HEK293 (cell line): ENCODE results near the gene CCM2.
A peak's percentile ranks its signal among the peaks of the same experiment; 100 is the strongest.

ENCODE experiments used
- CTCF ChIA-PET: fragments of 350-600 bp; formaldehyde crosslinking; extraction: SDS; loops from one replicate; lab custom pipeline; 2021; ENCODE audit warnings: antibody characterized with exemption; lab: Yijun Ruan, JAX
- POLR2A ChIA-PET: fragments of 300-600 bp; formaldehyde crosslinking; extraction: SDS; loops from one replicate; lab custom pipeline; 2020; ENCODE audit warnings: antibody characterized with exemption, inconsistent platforms; lab: Yijun Ruan, JAX
- H3K27ac ChIP-seq: fragments of 200-500 bp; sonication (Bioruptor generic); 2 replicates; pipeline ENCODE4 v1.5.1; 2014; ENCODE audit warnings: low read depth, low read length, control low read depth, inconsistent platforms; ENCODE audit errors: extremely low read depth
- H3K36me3 ChIP-seq, 2 experiments: fragments of 200-500 bp in 1 of 2; sonication (Bioruptor generic) in 1 of 2; 1 replicate in 1 of 2; 2 replicates in 1 of 2; pipeline ENCODE4 v1.5.1; 2014 to 2017; ENCODE audit warnings: inconsistent platforms in 2 of 2, low read length in 2 of 2; ENCODE audit not compliant: control insufficient read depth in 2 of 2, insufficient read depth in 1 of 2
- H3K4me1 ChIP-seq: fragments of 200-500 bp; sonication (Bioruptor generic); 2 replicates; pipeline ENCODE4 v1.5.1; 2014; ENCODE audit warnings: mild to moderate bottlenecking, low read length, inconsistent platforms; ENCODE audit not compliant: control insufficient read depth, insufficient read depth
- H3K4me3 ChIP-seq: 2 replicates; pipeline ENCODE4 v1.5.1; 2011; ENCODE audit warnings: low read depth, mild to moderate bottlenecking, control low read depth, low read length, moderate library complexity
- H3K9me3 ChIP-seq: fragments of 200-500 bp; sonication (Bioruptor generic); 2 replicates; pipeline ENCODE4 v1.5.1; 2014; ENCODE audit warnings: low read depth, low read length, inconsistent platforms; ENCODE audit not compliant: control insufficient read depth, insufficient read depth
- KLF9 ChIP-seq: fragments of 450-650 bp; formaldehyde crosslinking; IDR thresholded peaks from 2 replicates; pipeline ENCODE4 v1.5.1; 2016; ENCODE audit warnings: missing biosample characterization, missing genetic modification characterization, low read depth
- OSR2 ChIP-seq: fragments of 450-650 bp; formaldehyde crosslinking; IDR thresholded peaks from 2 replicates; pipeline ENCODE4 v1.5.1; 2016; ENCODE audit warnings: missing biosample characterization, missing genetic modification characterization
- SALL2 ChIP-seq: fragments of 450-650 bp; formaldehyde crosslinking; IDR thresholded peaks from 2 replicates; pipeline ENCODE4 v1.5.0; 2017; ENCODE audit warnings: missing biosample characterization, mild to moderate bottlenecking, missing genetic modification characterization, borderline replicate concordance
- ZBTB17 ChIP-seq: fragments of 450-650 bp; formaldehyde crosslinking; IDR thresholded peaks from 2 replicates; pipeline ENCODE4 v1.5.1; 2016; ENCODE audit warnings: missing biosample characterization, missing genetic modification characterization
- ZIC2 ChIP-seq: fragments of 450-650 bp; formaldehyde crosslinking; IDR thresholded peaks from 2 replicates; pipeline ENCODE4 v1.5.1; 2016; ENCODE audit warnings: missing biosample characterization, missing genetic modification characterization
- ZNF121 ChIP-seq: fragments of 450-650 bp; formaldehyde crosslinking; IDR thresholded peaks from 2 replicates; pipeline ENCODE4 v1.5.1; 2016; ENCODE audit warnings: missing biosample characterization, missing genetic modification characterization
- ZNF211 ChIP-seq: fragments of 450-650 bp; formaldehyde crosslinking; IDR thresholded peaks from 2 replicates; pipeline ENCODE4 v1.5.1; 2016; ENCODE audit warnings: low read depth, missing biosample characterization, missing genetic modification characterization
- ZNF335 ChIP-seq: fragments of 450-650 bp; formaldehyde crosslinking; conservative IDR thresholded peaks from 2 replicates; pipeline ENCODE4 v1.5.1; 2016; ENCODE audit warnings: missing biosample characterization, missing genetic modification characterization
- ZNF394 ChIP-seq: fragments of 450-650 bp; formaldehyde crosslinking; IDR thresholded peaks from 2 replicates; pipeline ENCODE4 v1.5.1; 2016; ENCODE audit warnings: missing biosample characterization, missing genetic modification characterization, mild to moderate bottlenecking, moderate library complexity, borderline replicate concordance
- ZNF571 ChIP-seq: fragments of 450-650 bp; formaldehyde crosslinking; IDR thresholded peaks from 2 replicates; pipeline ENCODE4 v1.5.0; 2017; ENCODE audit warnings: missing biosample characterization, missing genetic modification characterization
- ZNF600 ChIP-seq: fragments of 450-650 bp; formaldehyde crosslinking; IDR thresholded peaks from 2 replicates; pipeline ENCODE4 v1.5.1; 2016; ENCODE audit warnings: missing biosample characterization, missing genetic modification characterization
- ZNF792 ChIP-seq: fragments of 450-650 bp; formaldehyde crosslinking; IDR thresholded peaks from 2 replicates; pipeline ENCODE4 v1.5.1; 2016; ENCODE audit warnings: missing biosample characterization, missing genetic modification characterization
- ZSCAN23 ChIP-seq: fragments of 450-650 bp; formaldehyde crosslinking; IDR thresholded peaks from 2 replicates; pipeline ENCODE4 v1.5.1; 2016; ENCODE audit warnings: missing biosample characterization, missing genetic modification characterization
- TF ChIP-seq, protein P1 (sequence below): fragments of 450-650 bp; formaldehyde crosslinking; IDR thresholded peaks from 2 replicates; pipeline ENCODE4 v1.5.1; 2017; ENCODE audit warnings: missing biosample characterization, missing genetic modification characterization

CCM2 gene

DNA sequence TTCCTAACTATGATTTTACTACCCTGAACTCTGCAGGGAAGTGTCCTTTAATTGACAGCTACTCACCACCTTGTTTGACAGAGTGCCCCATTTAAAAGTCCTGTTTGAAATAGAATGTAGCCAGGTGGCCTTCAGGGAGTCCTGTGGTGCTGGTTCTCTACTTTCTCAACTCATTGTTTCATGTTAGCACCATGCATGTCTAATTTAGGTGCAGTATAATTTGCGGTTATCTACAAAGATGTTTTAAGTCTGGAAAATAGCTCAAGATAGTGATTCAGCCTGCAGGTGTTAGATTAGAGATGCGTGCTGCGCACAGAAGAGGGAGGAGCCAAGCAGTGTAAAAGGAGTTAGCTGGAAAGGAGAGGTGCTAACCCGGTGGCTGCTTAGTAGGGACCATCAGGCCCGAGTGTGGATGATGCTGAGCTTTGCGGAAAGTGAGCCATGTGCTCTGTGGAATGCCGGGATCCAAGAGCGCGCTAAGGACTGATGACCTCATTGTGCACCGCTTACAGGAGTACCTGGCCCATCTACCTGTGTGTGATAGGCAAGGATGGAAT is 1.2 kb downstream of the CCM2 start (continued):
- 0 out of 2 replicates have a peak, but pooled peaks have one; percentile 19 for TF ChIP-seq ZIC2 (tag by site-specific recombination)
- no peak for TF ChIP-seq ZNF600 (tag by site-specific recombination)
- no peak for TF ChIP-seq KLF9 (tag by site-specific recombination)
- TF ChIP-seq ZNF211 (tag by site-specific recombination) = no peak
- no peak for TF ChIP-seq ZNF792 (tag by site-specific recombination)
- TF ChIP-seq OSR2 (tag by site-specific recombination) = no peak
- no peak for TF ChIP-seq SALL2 (tag by site-specific recombination)
- TF ChIP-seq ZSCAN23 (tag by site-specific recombination) = no peak

DNA sequence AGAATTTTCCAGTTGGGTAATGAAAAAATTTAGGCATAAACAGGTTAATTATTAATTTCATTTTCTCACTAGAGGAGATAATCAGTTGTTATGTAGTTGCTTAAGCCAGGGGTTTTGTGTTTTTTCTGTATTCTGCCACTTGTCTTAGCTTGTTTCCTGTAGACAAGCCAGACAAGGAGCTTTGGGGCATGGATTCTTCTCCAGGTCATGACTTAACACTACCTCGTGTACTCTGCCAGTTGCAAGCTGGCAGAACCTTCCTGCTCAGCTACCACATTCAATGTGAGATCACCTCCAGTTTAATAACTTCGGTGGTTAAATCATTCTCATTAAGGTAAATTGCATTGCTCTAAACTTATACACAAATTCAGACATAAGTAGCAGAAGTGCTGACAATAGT is 1.8 kb downstream of the CCM2 start:
- H3K4me1 ChIP-seq = peaks cover 6% of the 10 kb centered on the region; the same call in 1 of the 2 replicates
- ChIA-PET POLR2A (interaction anchor here (0.6 to 3.3 kb wide), 12 partner anchors 12 to 419 kb away, joined by 3 to 21 read pairs (median 4); partner anchors contain the start of genes H2AZ2, NACAD and TBRG4), CTCF (interaction anchor here (0.6 to 3.0 kb wide), 3 partner anchors 12 to 110 kb away, joined by 3 to 14 read pairs (median 3); no protein-coding TSS in a partner anchor)
- TF ChIP-seq ZNF335 (tag by site-specific recombination) = 0 out of 2 replicates have a peak, but pooled peaks have one; percentile 6
- TF ChIP-seq ZNF571 (tag by site-specific recombination) = no peak
- no peak overlapping the region for H3K27ac ChIP-seq
- H3K9me3 ChIP-seq = no peaks in the 10 kb centered on the region
- H3K36me3 ChIP-seq = no peaks in the 10 kb centered on the region; a peak in 1 of 3 replicates
- H3K4me3 ChIP-seq = no peak overlapping the region

DNA sequence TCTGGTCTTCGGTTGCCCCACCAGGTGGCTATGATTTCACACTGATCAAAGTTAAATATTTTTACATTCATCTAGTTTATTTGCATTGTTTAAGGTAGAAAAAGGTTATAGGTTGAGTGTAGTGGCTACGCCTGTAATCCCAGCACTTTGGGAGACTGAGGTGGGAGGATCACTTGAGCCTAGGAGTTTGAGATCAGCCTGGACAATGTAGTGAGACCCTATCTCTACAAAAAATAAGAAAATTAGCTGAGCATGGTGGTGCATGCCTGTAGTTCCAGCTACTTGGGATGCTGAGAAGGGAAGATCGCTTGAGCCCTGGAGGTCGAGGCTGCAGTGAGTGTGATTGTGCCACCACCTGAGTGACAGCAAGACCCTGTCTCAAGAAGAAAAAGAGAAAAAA is 3.8 kb downstream of the CCM2 start:
- H3K4me1 ChIP-seq = peaks cover 8% of the 10 kb centered on the region; the same call in 1 of the 2 replicates
- no peak overlapping the region for H3K4me3 ChIP-seq
- no peak for TF ChIP-seq ZNF394 (tag by site-specific recombination)
- peak; percentile 63 for TF ChIP-seq ZNF121
- H3K27ac ChIP-seq = no peak overlapping the region
- ChIA-PET CTCF (interaction anchor here (0.7 kb wide), 1 partner anchor 154 kb away, joined by 3 read pairs; no protein-coding TSS in a partner anchor), POLR2A (no interaction called here)
- no peaks in the 10 kb centered on the region; a peak in 1 of 3 replicates for H3K36me3 ChIP-seq
- H3K9me3 ChIP-seq = no peaks in the 10 kb centered on the region

DNA sequence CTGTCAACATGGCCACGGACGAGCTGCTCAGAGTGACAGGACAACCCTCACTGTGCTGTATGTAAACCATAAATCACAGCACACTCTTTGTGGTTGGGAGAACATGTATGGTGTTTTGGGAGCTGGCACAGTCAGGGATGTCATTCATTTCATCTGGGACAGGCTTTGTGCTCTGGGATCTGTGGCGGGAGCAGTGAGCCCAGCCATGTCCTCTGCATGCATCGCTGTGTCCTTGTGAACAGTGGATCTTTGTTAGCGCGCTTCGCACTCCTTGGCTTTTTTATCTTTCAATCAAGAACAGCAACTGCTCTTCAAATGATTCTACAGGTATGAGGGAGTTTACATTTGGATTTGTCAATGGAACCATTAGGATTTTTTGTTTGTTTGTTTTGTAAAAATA is 7.1 kb downstream of the CCM2 start:
- H3K4me1 ChIP-seq = 0 out of 2 replicates have a peak, but pooled peaks cover 2% of the 10 kb centered on the region
- no peak overlapping the region for H3K4me3 ChIP-seq
- H3K36me3 ChIP-seq = no peaks in the 10 kb centered on the region; a peak in 1 of 3 replicates
- peak; percentile 75 for TF ChIP-seq ZBTB17 (tag by site-specific recombination)
- TF ChIP-seq, protein P1, sequence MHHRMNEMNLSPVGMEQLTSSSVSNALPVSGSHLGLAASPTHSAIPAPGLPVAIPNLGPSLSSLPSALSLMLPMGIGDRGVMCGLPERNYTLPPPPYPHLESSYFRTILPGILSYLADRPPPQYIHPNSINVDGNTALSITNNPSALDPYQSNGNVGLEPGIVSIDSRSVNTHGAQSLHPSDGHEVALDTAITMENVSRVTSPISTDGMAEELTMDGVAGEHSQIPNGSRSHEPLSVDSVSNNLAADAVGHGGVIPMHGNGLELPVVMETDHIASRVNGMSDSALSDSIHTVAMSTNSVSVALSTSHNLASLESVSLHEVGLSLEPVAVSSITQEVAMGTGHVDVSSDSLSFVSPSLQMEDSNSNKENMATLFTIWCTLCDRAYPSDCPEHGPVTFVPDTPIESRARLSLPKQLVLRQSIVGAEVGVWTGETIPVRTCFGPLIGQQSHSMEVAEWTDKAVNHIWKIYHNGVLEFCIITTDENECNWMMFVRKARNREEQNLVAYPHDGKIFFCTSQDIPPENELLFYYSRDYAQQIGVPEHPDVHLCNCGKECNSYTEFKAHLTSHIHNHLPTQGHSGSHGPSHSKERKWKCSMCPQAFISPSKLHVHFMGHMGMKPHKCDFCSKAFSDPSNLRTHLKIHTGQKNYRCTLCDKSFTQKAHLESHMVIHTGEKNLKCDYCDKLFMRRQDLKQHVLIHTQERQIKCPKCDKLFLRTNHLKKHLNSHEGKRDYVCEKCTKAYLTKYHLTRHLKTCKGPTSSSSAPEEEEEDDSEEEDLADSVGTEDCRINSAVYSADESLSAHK (tag by site-specific recombination) = no peak
- ChIA-PET POLR2A (interaction anchor here (0.6 kb wide), 1 partner anchor 25 kb away, joined by 4 read pairs; no protein-coding TSS in a partner anchor), CTCF (interaction anchor here (0.7 kb wide), 1 partner anchor 22 kb away, joined by 4 read pairs; no protein-coding TSS in a partner anchor)
- H3K27ac ChIP-seq = no peak overlapping the region
- H3K9me3 ChIP-seq = no peaks in the 10 kb centered on the region
